Measurements from ENCODE around the gene MCOLN2. TPM values are rescaled to one million over a fixed set of nuclear protein-coding genes. Genes with fewer than 3 reads are reported as not detected.
"Not testable (repeated sequence)": the region's sequence is repeated elsewhere in the genome, so short reads cannot be mapped to it uniquely, and the experiment has no call there.

Gene MCOLN2
- total RNA-seq: 10 to 100 TPM; 37.3 to 37.4 TPM

DNA sequence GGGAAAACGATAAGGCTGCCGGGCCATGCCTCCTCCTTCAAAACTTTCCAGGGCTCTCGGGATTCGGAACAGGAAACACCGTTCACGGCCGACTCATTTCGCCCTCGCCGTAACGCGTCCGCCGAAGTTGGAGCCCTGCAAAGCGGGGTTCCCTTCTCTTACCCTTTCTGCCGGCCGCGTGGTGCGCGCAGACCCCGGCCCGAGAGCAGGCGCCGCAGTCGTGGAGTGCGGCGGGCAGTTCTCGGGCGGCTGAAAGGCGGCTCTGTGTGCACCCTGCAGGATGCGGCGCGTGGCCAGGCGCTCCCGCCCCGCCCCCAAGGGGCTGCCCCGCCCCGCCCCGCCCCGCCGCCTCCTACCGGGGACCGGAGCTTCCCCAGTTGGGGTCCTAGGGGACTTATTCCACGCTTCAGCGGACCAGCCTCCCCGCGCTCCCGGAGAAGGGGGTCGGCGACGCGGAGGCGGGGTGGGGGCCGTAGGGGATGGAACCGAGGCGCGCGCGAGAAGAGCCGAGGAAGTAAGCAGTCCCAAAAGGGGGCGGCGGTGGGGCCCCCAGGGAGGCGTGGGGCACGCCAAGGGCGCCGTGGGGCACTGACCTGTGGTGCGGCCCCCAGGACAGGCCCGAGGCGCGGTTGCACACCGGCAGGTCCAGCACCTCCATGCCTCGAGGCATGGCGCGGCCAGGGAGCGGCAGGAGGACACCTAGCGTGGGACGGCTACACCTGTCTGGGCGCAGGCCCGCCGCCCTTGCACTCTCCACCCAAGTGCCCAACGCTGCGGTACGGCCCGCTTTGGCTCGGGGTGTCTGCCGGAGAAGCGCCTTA lies at the start of gene MCOLN2:
MCOLN2 (minus strand) TSS at position 268 of the 821 bp plus-strand sequence; CDS start at position 27, 241 bp downstream.
- peak within 1 kb of the TSS; percentile 63 to 88 for H3K27ac Mint-ChIP-seq

DNA sequence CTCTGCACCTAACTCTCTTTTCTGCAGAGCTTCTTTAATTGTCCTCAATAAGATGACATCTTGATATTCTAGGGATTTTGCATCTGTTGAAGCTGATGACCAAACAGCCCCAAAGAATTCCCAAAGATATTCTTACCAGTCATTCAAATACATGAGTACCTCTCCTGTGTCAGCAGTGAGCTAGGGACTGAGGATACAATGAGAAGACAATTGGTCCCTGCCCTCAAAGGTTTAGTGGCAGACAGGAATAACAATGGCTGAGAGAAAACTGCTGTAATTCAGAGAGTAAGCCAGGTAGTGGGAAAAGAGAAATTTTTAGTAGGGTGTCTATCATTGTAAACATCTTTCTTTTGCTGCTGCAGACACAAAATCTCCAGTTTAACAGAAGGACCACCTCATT lies 45.5 kb upstream of the MCOLN2 start:
- DNase-seq (ENCODE audit: low spot score in 2 of 2) (no peak), ATAC-seq (no peak)
- no peaks in the 10 kb centered on the region for H3K9me3 Mint-ChIP-seq
- H3K36me3 Mint-ChIP-seq: no peaks in the 10 kb centered on the region
- no peak overlapping the region for H3K27ac Mint-ChIP-seq

More for the DNA sequence above, at the start of gene MCOLN2:
- peaks cover 12 to 19% of the 10 kb centered on the region in 2 donors for H3K36me3 Mint-ChIP-seq
- ATAC-seq (peak; percentile 69 to 79), DNase-seq (ENCODE audit: low spot score in 2 of 2) (peak; percentile 53 to 62)
- H3K9me3 Mint-ChIP-seq: no peaks in the 10 kb centered on the region

- Mint-ChIP-seq H3K36me3 (no peaks in the 10 kb centered on the region), H3K27ac (no peak overlapping the region), H3K9me3 (no peaks in the 10 kb centered on the region)
- ATAC-seq: no peak
- no peak for DNase-seq (ENCODE audit: low spot score in 2 of 2)
These were observed 44.9 kb upstream of the MCOLN2 start for GRCh38 chr1:85041793-85042192.

DNA sequence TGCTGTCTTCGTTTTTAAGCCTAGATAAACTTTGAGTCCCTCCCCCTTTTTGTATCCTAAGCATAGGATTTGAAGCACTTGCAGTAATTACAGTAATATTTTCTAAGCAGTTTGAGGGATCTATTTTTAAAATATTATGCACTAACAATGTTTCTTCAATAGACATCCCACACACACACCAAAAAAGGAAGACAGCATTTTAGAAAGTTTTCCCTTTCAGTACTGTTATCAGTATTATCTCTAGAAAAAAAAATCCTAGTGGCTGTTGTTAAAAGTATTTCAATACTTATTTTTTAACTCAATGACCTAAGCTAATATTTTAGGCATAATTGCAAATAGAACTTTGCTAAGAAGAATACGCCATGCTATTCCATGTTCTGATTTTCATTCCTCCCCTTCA lies 36.3 kb upstream of the MCOLN2 start:
- no peak for ATAC-seq
- no peaks in the 10 kb centered on the region for H3K9me3 Mint-ChIP-seq
- no peak overlapping the region for H3K27ac Mint-ChIP-seq
- H3K36me3 Mint-ChIP-seq: no peaks in the 10 kb centered on the region
- no peak for DNase-seq (ENCODE audit: low spot score in 2 of 2)

GRCh38 chr1:85030536-85030935 lies 33.6 kb upstream of the MCOLN2 start:
- no peak overlapping the region for H3K27ac Mint-ChIP-seq
- no peak for DNase-seq (ENCODE audit: low spot score in 2 of 2)
- H3K9me3 Mint-ChIP-seq: no peaks in the 10 kb centered on the region
- no peaks in the 10 kb centered on the region for H3K36me3 Mint-ChIP-seq
- ATAC-seq: no peak

DNA sequence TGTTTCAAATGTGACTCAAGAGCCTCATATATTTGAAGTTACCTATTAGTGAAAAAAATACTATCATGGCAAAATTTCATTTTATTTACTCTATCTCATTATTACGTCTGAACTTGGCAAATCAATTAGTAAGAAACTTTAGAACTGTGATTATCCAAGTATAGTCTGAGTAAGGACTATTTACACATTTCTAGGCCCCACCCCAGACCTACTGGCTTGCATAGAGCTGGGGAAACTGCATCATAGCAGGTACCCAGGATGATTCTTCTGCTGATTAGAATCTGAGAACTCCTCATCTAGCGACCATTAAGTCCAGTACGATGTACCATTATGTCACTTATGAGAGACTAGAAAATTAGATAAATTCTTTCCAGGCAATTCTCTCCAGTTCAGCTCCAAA lies 31.2 kb upstream of the MCOLN2 start:
- ATAC-seq (no peak), DNase-seq (ENCODE audit: low spot score in 2 of 2) (no peak)
- no peaks in the 10 kb centered on the region for H3K36me3 Mint-ChIP-seq
- no peaks in the 10 kb centered on the region for H3K9me3 Mint-ChIP-seq
- H3K27ac Mint-ChIP-seq: peak overlapping the region in 1 of 2 donors; percentile 77

GRCh38 chr1:85027242-85027983 lies 30.5 kb upstream of the MCOLN2 start:
- Mint-ChIP-seq H3K36me3 (no peaks in the 10 kb centered on the region), H3K27ac (peak overlapping the region in 1 of 2 donors; percentile 77), H3K9me3 (no peaks in the 10 kb centered on the region)
- ATAC-seq (peak; percentile 75 to 82), DNase-seq (ENCODE audit: low spot score in 2 of 2) (peak in 1 of 2 donors; percentile 9)

- Mint-ChIP-seq H3K36me3 (no peaks in the 10 kb centered on the region), H3K27ac (no peak overlapping the region), H3K9me3 (no peaks in the 10 kb centered on the region)
- ATAC-seq (no peak), DNase-seq (ENCODE audit: low spot score in 2 of 2) (no peak)
These were observed 29.0 kb upstream of the MCOLN2 start for GRCh38 chr1:85025940-85026339.

GRCh38 chr1:85024736-85025135 lies 27.8 kb upstream of the MCOLN2 start:
- H3K36me3 Mint-ChIP-seq: no peaks in the 10 kb centered on the region

GRCh38 chr1:85022700-85023099 lies 25.8 kb upstream of the MCOLN2 start:
- H3K27ac Mint-ChIP-seq: no peak overlapping the region
- no peaks in the 10 kb centered on the region for H3K9me3 Mint-ChIP-seq
- DNase-seq (ENCODE audit: low spot score in 2 of 2) (no peak), ATAC-seq (peak in 1 of 2 donors; percentile 20)
- no peaks in the 10 kb centered on the region for H3K36me3 Mint-ChIP-seq

More at GRCh38 chr1:85024736-85025135, 27.8 kb upstream of the MCOLN2 start:
- DNase-seq (ENCODE audit: low spot score in 2 of 2) (no peak), ATAC-seq (no peak)
- Mint-ChIP-seq H3K9me3 (no peaks in the 10 kb centered on the region), H3K27ac (no peak overlapping the region)

DNA sequence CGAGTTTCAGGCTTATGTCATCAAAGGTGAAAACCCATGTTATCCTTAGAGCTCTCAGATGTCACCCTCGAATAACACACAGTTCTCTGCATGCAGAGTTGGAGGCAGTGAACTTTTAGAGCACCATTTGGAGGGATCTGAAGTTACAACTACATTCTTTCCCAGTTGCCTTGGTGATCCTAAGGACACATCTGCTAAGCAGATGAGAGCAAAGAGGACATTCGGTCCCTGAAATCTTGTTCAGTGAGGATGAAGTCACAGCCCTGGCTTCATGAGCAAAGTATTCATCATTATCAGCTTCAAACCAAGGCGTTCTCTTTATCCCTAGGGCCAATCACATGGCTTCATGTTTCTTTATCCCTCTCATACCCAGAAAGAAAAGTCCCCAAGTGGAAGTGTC lies 23.1 kb upstream of the MCOLN2 start:
- no peak for DNase-seq (ENCODE audit: low spot score in 2 of 2)
- Mint-ChIP-seq H3K9me3 (no peaks in the 10 kb centered on the region), H3K27ac (no peak overlapping the region), H3K36me3 (no peaks in the 10 kb centered on the region)
- ATAC-seq: no peak

GRCh38 chr1:85015826-85016225 lies 18.9 kb upstream of the MCOLN2 start:
- Mint-ChIP-seq H3K36me3 (peaks cover 0 to 2% of the 10 kb centered on the region in 2 donors), H3K9me3 (peaks cover under 1 to 1% of the 10 kb centered on the region in 2 donors), H3K27ac (no peak overlapping the region)
- ATAC-seq (no peak), DNase-seq (ENCODE audit: low spot score in 2 of 2) (no peak)

DNA sequence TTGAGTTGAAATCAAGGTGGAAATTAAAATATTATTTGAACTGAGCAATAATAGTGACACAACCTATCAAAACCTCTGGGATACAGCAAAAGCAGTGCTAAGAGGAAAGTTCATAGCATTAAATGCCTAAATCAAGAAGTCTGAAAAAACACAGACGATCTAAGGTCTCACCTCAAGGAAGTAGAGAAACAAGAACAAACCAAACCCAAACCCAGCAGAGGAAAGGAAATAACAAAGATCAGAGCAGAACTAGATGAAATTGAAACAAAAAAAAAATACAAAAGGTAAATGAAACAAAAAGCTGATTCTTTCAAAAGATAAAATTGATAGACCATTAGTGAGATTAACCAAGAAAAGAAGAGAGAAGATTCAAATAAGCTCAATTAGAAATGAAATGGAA lies 8.7 kb upstream of the MCOLN2 start:
- ATAC-seq; DNase-seq (ENCODE audit: low spot score in 2 of 2); H3K27ac Mint-ChIP-seq: not testable (repeated sequence)
- H3K9me3 Mint-ChIP-seq: peaks cover 26 to 27% of the 10 kb centered on the region in 2 donors
- H3K36me3 Mint-ChIP-seq: peaks cover 20 to 44% of the 10 kb centered on the region in 2 donors

DNA sequence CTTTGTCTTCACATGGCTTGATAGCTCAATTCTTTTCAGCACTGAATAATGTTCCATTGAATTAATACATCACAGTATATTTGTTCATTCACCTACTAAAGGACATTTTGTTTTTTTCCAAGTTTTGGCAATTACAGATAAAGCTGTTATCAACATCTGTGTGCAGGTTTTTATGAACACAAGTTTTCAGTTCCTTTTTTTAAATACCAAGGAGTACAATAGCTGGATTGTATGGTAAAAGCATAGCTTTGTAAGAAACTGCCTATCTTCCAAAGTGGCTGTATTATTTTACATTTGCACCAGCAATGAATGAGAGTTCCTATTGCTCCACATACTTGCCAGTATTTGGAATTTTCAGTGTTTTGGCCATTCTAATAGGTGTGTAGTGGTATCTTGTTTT lies 4.8 kb upstream of the MCOLN2 start:
- no peak for ATAC-seq
- no peak overlapping the region for H3K27ac Mint-ChIP-seq
- DNase-seq (ENCODE audit: low spot score in 2 of 2): no peak
- peaks cover 12 to 46% of the 10 kb centered on the region in 2 donors for H3K36me3 Mint-ChIP-seq
- peaks cover 18 to 20% of the 10 kb centered on the region in 2 donors for H3K9me3 Mint-ChIP-seq

DNA sequence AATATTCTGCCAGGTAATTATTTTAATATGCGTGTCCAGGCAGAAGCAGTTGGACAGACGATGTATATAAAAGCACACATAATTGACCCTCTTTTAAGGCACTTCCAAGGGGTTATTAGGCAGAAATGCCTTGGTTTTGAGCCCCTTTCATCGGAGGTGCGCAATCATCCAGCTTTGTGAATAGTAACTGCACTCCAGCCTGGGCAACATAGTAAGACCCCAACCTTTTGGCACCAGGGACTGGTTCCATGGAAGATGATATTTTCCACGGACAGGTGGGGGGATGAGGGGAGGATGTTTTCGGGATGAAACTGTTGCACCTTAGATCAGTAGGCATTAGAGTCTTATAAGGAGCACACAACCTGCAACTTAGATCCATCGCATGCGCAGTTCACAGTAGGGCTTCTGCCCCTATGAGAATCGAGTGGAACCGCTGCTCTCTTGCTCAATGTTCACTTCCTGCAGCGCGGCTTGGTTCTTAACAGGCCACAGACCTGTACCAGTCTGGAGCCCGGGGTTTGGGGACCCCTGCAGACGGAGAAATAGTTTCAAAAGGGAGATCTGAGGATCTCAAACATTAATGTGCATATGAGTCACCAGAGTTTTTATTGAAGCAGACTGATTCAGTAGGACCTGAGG lies 1.8 kb upstream of the MCOLN2 start:
- H3K36me3 Mint-ChIP-seq: peaks cover 6 to 31% of the 10 kb centered on the region in 2 donors
- peak; percentile 18 to 29 for ATAC-seq

GRCh38 chr1:84997667-84998600 lies 1.0 kb upstream of the MCOLN2 start:
- Mint-ChIP-seq H3K27ac (peak overlapping the region; percentile 63 to 88), H3K9me3 (peaks cover 0 to 3% of the 10 kb centered on the region in 2 donors), H3K36me3 (peaks cover 9 to 23% of the 10 kb centered on the region in 2 donors)
- DNase-seq (ENCODE audit: low spot score in 2 of 2) (peak in 1 of 2 donors; percentile 25), ATAC-seq (peak in 1 of 2 donors; percentile 17)

More for the DNA sequence above, 1.8 kb upstream of the MCOLN2 start:
- peak in 1 of 2 donors; percentile 14 for DNase-seq (ENCODE audit: low spot score in 2 of 2)
- H3K27ac Mint-ChIP-seq: peak overlapping the region in 1 of 2 donors; percentile 17
- H3K9me3 Mint-ChIP-seq: peaks cover 3 to 8% of the 10 kb centered on the region in 2 donors

Data from activated naive CD4-positive, alpha-beta T cell treated with anti-CD3 and anti-CD28 coated beads, Interleukin-2, amount 50 U/mL, for 72 hours (primary cell).